K562 (cell line): ENCODE data around the gene TEDC1. TPM values are rescaled to one million over a fixed set of nuclear protein-coding genes. Genes with fewer than 3 reads are reported as not detected.

ENCODE experiments used
- ATAC-seq: fragments of 200-7000 bp; cut with Tn5 transposase; 3 replicates; pipeline ENCODE4 v1.9.1; 2020; ENCODE audit warnings: moderate library complexity
- BruUV-seq: library from RNA; stranded (reverse); fragments of 400-500 nt; replicated peaks from 2 replicates; lab custom pipeline; 2021; lab: Mats Ljungman, UMichigan
- CTCF ChIA-PET: fragments of 300-600 bp; formaldehyde crosslinking; extraction: SDS; loops from one replicate; lab custom pipeline; 2021; ENCODE audit warnings: low intra/inter-chr PET ratio; lab: Yijun Ruan, JAX
- POLR2A ChIA-PET: fragments of 300-600, 350-650 bp; sonication (Branson Sonifier 250); formaldehyde crosslinking; extraction: SDS; loops from one replicate; lab custom pipeline; 2021; ENCODE audit warnings: antibody characterized with exemption, inconsistent platforms; lab: Yijun Ruan, JAX
- DNase-seq, 4 experiments: peaks; one replicate each; pipeline versions ENCODE4 v3.0.0 to v3.0.0-alpha.2; 2011 to 2018; ENCODE audit warnings: low spot score in 3 of 4, mixed read lengths in 3 of 4; ENCODE audit errors: extremely low read depth in 1 of 4
- FAIRE-seq: peaks from 2 replicates; lab custom pipeline; 2011; peaks lifted over from hg19 to GRCh38; lab: Jason Lieb, UNC
- H2AFZ ChIP-seq: 2 replicates; pipeline ENCODE4 v1.6.0; 2011; ENCODE audit warnings: low read depth, low read length, control low read depth, inconsistent platforms
- H3K27ac ChIP-seq: fragments of 200-600 bp; 3 replicates; pipeline ENCODE4 v1.8.0; 2011; ENCODE audit warnings: low read depth, mild to moderate bottlenecking, control low read depth, inconsistent platforms, low read length, moderate library complexity, mixed read lengths; ENCODE audit errors: extremely low read depth
- H3K27me3 ChIP-seq, 2 experiments: fragments of 300-600 bp in 1 of 2; 2 replicates in 1 of 2; 3 replicates in 1 of 2; pipeline versions ENCODE4 v1.6.0 to v1.8.0; 2011; ENCODE audit warnings: inconsistent platforms in 2 of 2, low read length in 2 of 2, mild to moderate bottlenecking in 1 of 2, mixed read lengths in 1 of 2, moderate library complexity in 1 of 2; ENCODE audit not compliant: control insufficient read depth in 2 of 2, insufficient read depth in 2 of 2
- H3K36me3 ChIP-seq: fragments of 300-600 bp; 3 replicates; pipeline ENCODE4 v1.8.0; 2011; ENCODE audit warnings: mild to moderate bottlenecking, low read length, inconsistent platforms; ENCODE audit not compliant: control insufficient read depth, insufficient read depth
- H3K4me1 ChIP-seq, 2 experiments: fragments of 200-600 bp in 1 of 2; replicated peaks in 1 of 2; 2 replicates in 1 of 2; 3 replicates in 1 of 2; pipeline versions ENCODE4 v1.5.1 to v1.8.0; 2011; ENCODE audit warnings: inconsistent platforms in 2 of 2, low read length in 2 of 2, mild to moderate bottlenecking in 1 of 2, mixed read lengths in 1 of 2, moderate library complexity in 1 of 2; ENCODE audit not compliant: control insufficient read depth in 2 of 2, insufficient read depth in 2 of 2
- H3K4me2 ChIP-seq: 2 replicates; pipeline ENCODE4 v1.6.1; 2011; ENCODE audit warnings: low read length, control low read depth, inconsistent platforms, mixed read lengths; ENCODE audit not compliant: insufficient read depth
- H3K4me3 ChIP-seq: fragments of 200-600 bp; sonication (generic), shearing (Covaris generic); 2 replicates; pipeline ENCODE4 v1.5.1; 2016; ENCODE audit warnings: control low read depth, inconsistent platforms
- H3K79me2 ChIP-seq: fragments of 200-600 bp; 3 replicates; pipeline ENCODE4 v1.8.0; 2011; ENCODE audit warnings: low read length, inconsistent platforms; ENCODE audit not compliant: control insufficient read depth, insufficient read depth
- H3K9ac ChIP-seq, 2 experiments: 2 replicates each; pipeline versions ENCODE4 v1.6.0 to v1.6.1; 2011; ENCODE audit warnings: low read depth in 2 of 2, low read length in 2 of 2, control low read depth in 1 of 2, inconsistent platforms in 1 of 2, mild to moderate bottlenecking in 1 of 2, mixed read lengths in 1 of 2; ENCODE audit not compliant: insufficient read depth in 1 of 2
- H3K9me1 ChIP-seq: one replicate; pipeline ENCODE4 v1.6.0; 2011; ENCODE audit warnings: inconsistent platforms, mild to moderate bottlenecking, low read length, moderate library complexity; ENCODE audit not compliant: control insufficient read depth, insufficient read depth
- H3K9me3 ChIP-seq: replicated peaks from 2 replicates; pipeline ENCODE4 v1.5.1; 2011; ENCODE audit warnings: low read depth, low read length, inconsistent platforms; ENCODE audit not compliant: control insufficient read depth, insufficient read depth
- H4K20me1 ChIP-seq: replicated peaks from 2 replicates; pipeline ENCODE4 v1.6.1; 2011; ENCODE audit warnings: low read length, inconsistent platforms, mixed read lengths; ENCODE audit not compliant: control insufficient read depth, insufficient read depth
- E2F3 ChIP-seq: fragments of 250-450 bp; sonication (Bioruptor Pico); IDR thresholded peaks from 2 replicates; pipeline ENCODE4 v1.4.0; 2020; ENCODE audit warnings: mild to moderate bottlenecking
- POLR2B ChIP-seq: fragments of 450-650 bp; IDR thresholded peaks from 2 replicates; pipeline ENCODE4 v1.6.1; 2018; ENCODE audit warnings: low read depth; ENCODE audit not compliant: partially characterized antibody
- POLR2G ChIP-seq: fragments of 200-400 bp; formaldehyde crosslinking; IDR thresholded peaks from 2 replicates; pipeline ENCODE4 v1.6.1; 2017; ENCODE audit warnings: low read depth, mild to moderate bottlenecking, antibody characterized with exemption, low read length, moderate library complexity
- RBFOX2 ChIP-seq: fragments of 200-400 bp; formaldehyde crosslinking; IDR thresholded peaks from 2 replicates; pipeline ENCODE4 v1.6.1; 2017; ENCODE audit warnings: low read depth, mild to moderate bottlenecking, low read length, moderate library complexity
- SP1 ChIP-seq: sonication (generic); formaldehyde crosslinking; IDR thresholded peaks from 2 replicates; pipeline ENCODE4 v1.8.1; 2022; ENCODE audit warnings: mild to moderate bottlenecking, missing genetic modification reagents
- WGBS: fragments of 100-300 bp; shearing (Covaris generic); methylation state at CpG from one replicate; pipeline ENCODE4 v1.1.6; 2016; ENCODE audit warnings: low coverage, mixed read lengths; ENCODE audit not compliant: insufficient coverage; ENCODE audit errors: missing lambda C conversion rate; 5-methylcytosine and 5-hydroxymethylcytosine counted together
- in situ Hi-C: fragments of 300-500 bp; cut with MboI; formaldehyde crosslinking; loops from 4 replicates; pipeline ENCODE4 v1.15.0; 2018; ENCODE audit warnings: inconsistent platforms, mixed read lengths
- intact Hi-C: fragments of 100-400 bp; cut with micrococcal nuclease; formaldehyde crosslinking; loops from 2 replicates; pipeline ENCODE4 v1.14.2; 2022
- polyA plus RNA-seq, 8 experiments: library from polyadenylated mRNA; depleted of rRNA in 4 of 8; stranded (reverse) in 5 of 8; unstranded in 3 of 8; fragments of >200 nt; fragmentation: Nextera tagmentation in 2 of 8; fragmentation: Illumina TruSeq in 1 of 8; extraction: Ambion mirVana in 2 of 8; extraction: Trizol in 1 of 8; gene quantifications; 2 replicates each; pipeline versions ENCODE4 v1.2.1 to v1.2.3, GENCODE V29; 2011 to 2014; ENCODE audit warnings: inconsistent platforms in 1 of 8, missing spikeins in 1 of 8
- total RNA-seq, 7 experiments: library from RNA; depleted of rRNA in 6 of 7; stranded (reverse); fragments of >200 nt in 6 of 7; fragmentation: Illumina TruSeq in 2 of 7; extraction: Trizol in 2 of 7; gene quantifications; 2 replicates each; pipeline versions ENCODE4 v1.2.1 to v1.2.3, GENCODE V29; 2011 to 2021; ENCODE audit warnings: low replicate concordance in 1 of 7

Gene TEDC1
- total and polyA plus RNA-seq, 9 of the 15 experiments (the other 6 are each of a cell fraction or from before 2014, with no cell fraction given) = 0.21 to 28.3 (median 5.9) TPM

DNA sequence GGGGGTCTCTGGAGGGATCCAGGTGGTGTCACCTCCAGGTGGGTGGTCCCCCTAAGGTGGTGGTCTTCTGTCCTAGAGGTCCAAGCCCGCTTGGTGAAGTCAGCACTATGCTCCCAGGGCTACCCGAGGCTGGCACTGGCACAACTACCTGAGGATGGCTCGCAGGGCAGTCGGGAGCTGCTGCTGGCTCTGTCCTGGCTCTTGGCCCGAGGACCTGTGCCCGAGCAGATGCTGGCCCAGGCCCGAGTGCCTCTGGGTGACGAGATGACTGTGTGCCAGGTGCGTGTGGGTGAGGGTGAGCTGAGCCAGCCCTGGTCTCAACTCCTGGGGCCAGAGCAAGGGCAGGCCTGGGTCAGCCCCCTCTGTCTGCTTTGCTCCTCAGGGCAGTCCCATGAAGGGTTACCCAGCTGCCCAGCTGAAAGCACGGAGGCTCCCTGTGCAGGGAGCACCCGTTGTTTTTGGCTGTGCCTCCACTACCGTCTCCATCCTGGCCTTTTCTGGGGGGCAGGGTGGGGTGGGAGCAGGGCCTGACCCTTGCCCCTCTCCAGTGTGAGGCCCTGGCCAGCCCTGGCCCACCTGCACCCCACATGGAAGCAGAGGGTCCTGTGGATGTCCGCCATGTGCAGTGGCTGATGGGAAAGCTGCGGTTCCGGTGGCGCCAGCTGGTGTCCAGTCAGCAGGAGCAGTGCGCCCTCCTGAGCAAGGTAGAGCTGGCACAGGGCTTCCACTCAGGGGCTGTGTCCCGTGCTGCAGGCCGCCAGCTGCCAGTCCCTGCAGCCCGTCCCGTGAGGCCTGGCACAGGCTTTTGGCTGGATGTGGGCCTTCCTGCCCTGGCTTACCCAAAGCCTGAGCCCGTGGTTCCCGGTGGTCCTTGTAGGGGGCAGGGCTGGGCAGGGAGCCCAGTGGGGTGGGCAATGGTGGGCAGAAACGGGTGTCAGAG lies 1.3 kb downstream of the TEDC1 start:
- 75% methylated on average over 13 of the region's 24 CpGs for WGBS
- H3K4me3 ChIP-seq = peak overlapping the region; percentile 83; the same call in 1 of the 2 replicates
- H3K27ac ChIP-seq = no peak overlapping the region
- H2AFZ ChIP-seq = no peak overlapping the region
- TSS peak; percentile 63 for BruUV-seq
- in situ Hi-C loops = no loop called here
- H3K27me3 ChIP-seq = no peaks in the 10 kb centered on the region
- CTCF ChIA-PET = no interaction called here
- peaks cover 0 to 85% of the 10 kb centered on the region in 2 experiments; a peak in 4 of 5 replicates for H3K4me1 ChIP-seq
- TF ChIP-seq SP1 (CRISPR knock-in tag) (no peak), POLR2G (peak; percentile 34; the same call in 1 of the 2 replicates), E2F3 (CRISPR knock-in tag) (no peak), POLR2B (no peak), RBFOX2 (peak; percentile 44; the same call in 1 of the 2 replicates)
- TF ChIP-seq, all 486 proteins: peak for 2
- POLR2A ChIA-PET = interaction anchor here (0.6 to 2.1 kb wide), 3 partner anchors 8 to 928 kb away, joined by 3 to 15 read pairs (median 4); no protein-coding TSS in a partner anchor
- ATAC-seq (no peak), FAIRE-seq (no peak), DNase-seq (no peak)
- intact Hi-C loops = no loop called here
- H3K4me2 ChIP-seq = peak overlapping the region; percentile 58; the same call in 1 of the 2 replicates
- H3K9ac ChIP-seq = peak overlapping the region in 1 of 2 experiments; percentile 56; a peak in 1 of 4 replicates
- H3K9me1 ChIP-seq = no peaks in the 10 kb centered on the region
- peaks cover 5% of the 10 kb centered on the region; the same call in 2 of the 3 replicates for H3K79me2 ChIP-seq
- H3K9me3 ChIP-seq = no peaks in the 10 kb centered on the region
- H4K20me1 ChIP-seq = peaks cover 6% of the 10 kb centered on the region
- peaks cover 2% of the 10 kb centered on the region; the same call in 1 of the 3 replicates for H3K36me3 ChIP-seq
